ENCODE data around the gene SNX5.

- TF ChIP-seq CTCF (IDR thresholded peaks at IDR 0.05 in 4 of 5, conservative IDR thresholded peaks at IDR 0.05 in 1 of 5) (no peak), POLR2A (IDR thresholded peaks at IDR 0.05) (no peak)
Measured at GRCh38 chr20:17955302-17955701, 13.3 kb downstream of the SNX5 start.

Measured in gastrocnemius medialis (tissue), 4 donors.